PFSK-1 (cell line): Measurements from ENCODE around the gene SH3BGRL3.

Experiments
- FOXP2 ChIP-seq: optimal IDR thresholded peaks from 2 replicates; pipeline ENCODE3; 2011; ENCODE audit warnings: borderline replicate concordance, control low read depth, inconsistent platforms; ENCODE audit not compliant: insufficient read depth; ENCODE audit errors: extremely low read length, extremely low read depth
- POLR2AphosphoS5 ChIP-seq: IDR thresholded peaks from 2 replicates; pipeline ENCODE4 v1.6.1; 2012; ENCODE audit warnings: low read depth, mild to moderate bottlenecking, control low read depth, low read length, moderate library complexity
- SIN3A ChIP-seq: IDR thresholded peaks from 2 replicates; pipeline ENCODE4 v1.6.1; 2012; ENCODE audit warnings: mild to moderate bottlenecking, low read length, moderate library complexity, borderline replicate concordance; ENCODE audit not compliant: insufficient read depth
- TAF1 ChIP-seq: IDR thresholded peaks from 2 replicates; pipeline ENCODE4 v1.6.1; 2012; ENCODE audit warnings: low read length, control low read depth, borderline replicate concordance; ENCODE audit not compliant: insufficient read depth
- TF ChIP-seq, protein P1 (sequence below), 2 experiments: IDR thresholded peaks; 2 replicates each; pipeline versions ENCODE4 v1.6.1 to v1.8.0; 2011 to 2012; ENCODE audit warnings: low read depth in 2 of 2, low read length in 2 of 2, control low read depth in 1 of 2, inconsistent platforms in 1 of 2, mild to moderate bottlenecking in 1 of 2, moderate library complexity in 1 of 2; ENCODE audit not compliant: insufficient read depth in 1 of 2

Gene SH3BGRL3

DNA sequence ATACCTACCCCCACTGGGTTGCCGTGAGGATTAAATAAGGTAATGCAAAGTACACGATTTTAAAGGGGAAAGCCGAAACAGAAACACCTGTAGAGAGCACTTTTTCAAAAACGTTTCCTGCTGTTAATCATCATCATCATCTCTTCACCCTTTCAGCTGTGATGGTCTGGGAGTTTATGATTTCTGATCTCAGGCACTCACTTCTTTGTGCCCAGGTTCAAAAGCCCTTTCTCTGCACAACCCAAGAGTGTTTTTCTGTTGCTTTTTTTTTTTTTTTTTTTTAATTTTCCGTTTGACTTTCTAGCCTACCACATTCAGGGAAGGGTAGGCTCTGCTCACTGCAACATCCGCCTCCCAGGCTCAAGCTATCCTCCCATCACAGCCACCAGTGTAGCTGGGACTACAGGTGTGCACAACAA lies 27.5 kb downstream of the SH3BGRL3 start:
- TF ChIP-seq SIN3A (no peak), FOXP2 (no peak), POLR2AphosphoS5 (no peak), TAF1 (no peak)
- TF ChIP-seq, protein P1, sequence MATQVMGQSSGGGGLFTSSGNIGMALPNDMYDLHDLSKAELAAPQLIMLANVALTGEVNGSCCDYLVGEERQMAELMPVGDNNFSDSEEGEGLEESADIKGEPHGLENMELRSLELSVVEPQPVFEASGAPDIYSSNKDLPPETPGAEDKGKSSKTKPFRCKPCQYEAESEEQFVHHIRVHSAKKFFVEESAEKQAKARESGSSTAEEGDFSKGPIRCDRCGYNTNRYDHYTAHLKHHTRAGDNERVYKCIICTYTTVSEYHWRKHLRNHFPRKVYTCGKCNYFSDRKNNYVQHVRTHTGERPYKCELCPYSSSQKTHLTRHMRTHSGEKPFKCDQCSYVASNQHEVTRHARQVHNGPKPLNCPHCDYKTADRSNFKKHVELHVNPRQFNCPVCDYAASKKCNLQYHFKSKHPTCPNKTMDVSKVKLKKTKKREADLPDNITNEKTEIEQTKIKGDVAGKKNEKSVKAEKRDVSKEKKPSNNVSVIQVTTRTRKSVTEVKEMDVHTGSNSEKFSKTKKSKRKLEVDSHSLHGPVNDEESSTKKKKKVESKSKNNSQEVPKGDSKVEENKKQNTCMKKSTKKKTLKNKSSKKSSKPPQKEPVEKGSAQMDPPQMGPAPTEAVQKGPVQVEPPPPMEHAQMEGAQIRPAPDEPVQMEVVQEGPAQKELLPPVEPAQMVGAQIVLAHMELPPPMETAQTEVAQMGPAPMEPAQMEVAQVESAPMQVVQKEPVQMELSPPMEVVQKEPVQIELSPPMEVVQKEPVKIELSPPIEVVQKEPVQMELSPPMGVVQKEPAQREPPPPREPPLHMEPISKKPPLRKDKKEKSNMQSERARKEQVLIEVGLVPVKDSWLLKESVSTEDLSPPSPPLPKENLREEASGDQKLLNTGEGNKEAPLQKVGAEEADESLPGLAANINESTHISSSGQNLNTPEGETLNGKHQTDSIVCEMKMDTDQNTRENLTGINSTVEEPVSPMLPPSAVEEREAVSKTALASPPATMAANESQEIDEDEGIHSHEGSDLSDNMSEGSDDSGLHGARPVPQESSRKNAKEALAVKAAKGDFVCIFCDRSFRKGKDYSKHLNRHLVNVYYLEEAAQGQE (IDR thresholded peaks at IDR 0.05; ENCODE audit: insufficient read depth in 1 of 2, low read depth in 2 of 2, low read length in 2 of 2) = no peak

DNA sequence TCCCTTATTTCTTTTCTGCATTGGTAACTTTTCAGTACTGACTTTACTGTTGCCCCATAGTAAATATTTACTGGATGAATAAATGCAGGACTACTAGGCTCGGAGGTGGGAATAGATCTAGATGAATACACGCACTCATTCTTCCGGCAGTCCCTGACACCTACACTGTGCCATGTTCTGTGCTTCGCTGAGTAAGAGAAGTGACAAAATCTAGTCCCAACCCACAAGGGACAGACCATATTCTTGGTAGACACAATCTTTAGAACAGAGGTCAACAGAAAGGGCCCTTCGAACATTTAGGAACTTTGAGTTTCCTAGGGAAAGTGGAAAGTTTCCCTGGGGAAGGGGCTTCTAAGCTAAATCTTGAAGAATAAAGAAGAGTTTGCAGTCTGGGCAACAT lies 34.6 kb downstream of the SH3BGRL3 start:
- TF ChIP-seq POLR2AphosphoS5 = no peak

DNA sequence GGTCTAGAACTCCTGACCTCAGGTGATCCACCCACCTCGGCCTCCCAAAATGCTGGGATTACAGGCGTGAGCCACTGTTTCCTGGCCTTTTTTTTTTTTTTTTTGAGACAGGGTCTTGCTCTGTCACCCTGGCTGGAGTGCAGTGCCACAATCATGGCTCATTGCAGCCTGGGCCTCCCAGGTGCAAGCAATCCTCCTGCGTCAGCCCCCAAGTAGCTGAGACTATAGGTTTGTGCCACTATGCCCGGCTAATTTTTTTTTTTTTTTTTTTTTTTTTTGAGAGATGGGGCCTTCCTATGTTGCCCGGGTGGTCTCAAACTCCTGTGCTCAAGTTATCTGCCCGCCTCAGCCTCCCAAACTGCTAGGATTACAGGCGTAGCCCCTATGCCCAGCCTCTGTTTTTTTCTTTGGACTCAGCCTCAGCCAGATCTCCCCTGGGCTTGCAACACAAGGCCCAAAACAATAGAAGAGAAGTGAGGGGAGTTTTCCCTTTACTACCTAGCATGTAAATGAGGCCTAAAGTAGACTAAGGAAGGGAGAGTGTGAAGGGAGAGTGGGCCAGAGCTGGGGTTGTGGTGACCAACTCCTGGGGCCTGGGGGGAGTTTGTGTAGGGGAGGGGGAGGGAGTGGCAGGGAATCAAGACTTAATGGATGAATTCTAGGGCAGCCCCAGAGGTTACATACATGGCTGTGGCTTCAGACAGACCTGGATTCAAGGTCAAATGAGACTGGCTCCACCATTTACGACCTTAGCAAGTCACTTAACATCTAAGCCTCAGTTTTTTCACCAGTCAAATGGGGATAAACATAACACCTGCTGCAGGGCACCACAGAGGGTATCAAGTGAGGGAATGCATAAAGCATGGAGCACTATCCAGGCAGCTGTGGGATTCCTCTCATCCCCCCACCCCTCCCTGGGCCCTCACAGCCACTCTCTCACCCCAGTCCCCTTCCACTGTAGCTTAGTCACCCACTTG lies 36.3 kb downstream of the SH3BGRL3 start:
- TF ChIP-seq FOXP2 (no peak), TAF1 (no peak), POLR2AphosphoS5 (no peak), SIN3A (no peak)
- TF ChIP-seq, protein P1 (IDR thresholded peaks at IDR 0.05; ENCODE audit: insufficient read depth in 1 of 2, low read depth in 2 of 2, low read length in 2 of 2) = no peak

DNA sequence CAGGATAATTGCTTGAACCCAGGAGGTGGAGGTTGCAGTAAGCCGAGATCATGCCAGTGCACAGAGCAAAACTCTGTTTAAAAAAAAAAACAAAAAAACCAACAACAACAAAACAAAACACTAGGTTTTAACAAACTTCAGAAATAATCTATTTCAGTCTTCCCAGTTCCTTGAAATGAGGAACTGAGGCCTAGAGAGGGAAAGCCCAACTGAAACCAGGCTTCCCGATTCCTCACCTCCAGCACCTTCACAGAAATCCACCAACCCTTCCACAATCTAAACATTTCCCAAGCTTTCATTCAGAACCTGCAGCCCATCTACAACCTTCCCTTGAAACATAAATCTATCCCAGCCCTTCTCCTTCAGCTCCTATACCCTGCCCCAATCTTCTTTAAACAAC lies 37.3 kb downstream of the SH3BGRL3 start:
- TF ChIP-seq TAF1 = no peak
- TF ChIP-seq, protein P1 (IDR thresholded peaks at IDR 0.05; ENCODE audit: insufficient read depth in 1 of 2, low read depth in 2 of 2, low read length in 2 of 2) = no peak
- no peak for TF ChIP-seq POLR2AphosphoS5
- no peak for TF ChIP-seq SIN3A
- TF ChIP-seq FOXP2 = no peak

DNA sequence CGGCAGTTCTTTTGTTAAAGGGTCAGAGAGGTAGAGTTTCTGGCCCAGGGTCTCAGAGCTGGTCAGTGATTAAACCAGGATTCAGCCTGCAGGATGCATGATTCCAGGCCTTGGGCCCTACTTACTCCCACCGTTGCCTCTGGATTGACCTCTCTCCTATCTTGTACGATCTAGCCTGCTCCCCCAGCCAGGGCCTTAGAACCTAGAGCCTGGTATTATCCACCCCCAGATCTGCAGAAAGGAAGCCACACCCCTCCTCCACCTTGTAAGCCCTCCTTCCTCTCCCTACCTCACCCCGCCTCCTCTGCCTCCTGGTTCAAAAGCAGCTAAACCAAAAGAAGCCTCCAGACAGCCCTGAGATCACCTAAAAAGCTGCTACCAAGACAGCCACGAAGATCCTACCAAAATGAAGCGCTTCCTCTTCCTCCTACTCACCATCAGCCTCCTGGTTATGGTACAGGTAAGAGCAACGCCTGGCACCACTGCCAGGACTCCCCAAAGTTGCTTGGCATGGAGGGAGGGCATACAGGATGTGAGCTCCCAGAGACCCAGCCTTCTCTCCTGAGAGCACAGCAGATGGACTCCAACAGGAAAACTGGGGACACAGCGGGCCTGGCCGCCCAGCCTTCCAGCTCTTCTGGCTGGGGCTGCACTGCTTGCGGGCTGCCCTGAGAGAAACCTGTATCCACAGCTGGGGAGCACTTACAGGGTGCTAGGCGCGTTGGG lies 37.9 kb downstream of the SH3BGRL3 start, which contains the start of gene CD52:
TSS of gene CD52 (plus strand) at position 347 of the 726 bp plus-strand sequence. CDS start at position 407, 60 bp downstream.
- TF ChIP-seq SIN3A = no peak
- TF ChIP-seq FOXP2 = no peak
- no peak for TF ChIP-seq TAF1
- TF ChIP-seq, protein P1 (IDR thresholded peaks at IDR 0.05; ENCODE audit: insufficient read depth in 1 of 2, low read depth in 2 of 2, low read length in 2 of 2) = no peak
- TF ChIP-seq POLR2AphosphoS5 = no peak
